GF-D8 (cell line): ENCODE measurements around the gene ZNF185.

ENCODE experiments used
- DNase-seq: peaks from one replicate; lab custom pipeline; 2025; lab: John Stamatoyannopoulos, UW

Gene ZNF185

GRCh38 chrX:152917656-152918579 lies 20.1 kb downstream of the ZNF185 start:
- DNase-seq, result no peak

GRCh38 chrX:152918707-152919106 lies 20.8 kb downstream of the ZNF185 start:
- DNase-seq, result no peak

GRCh38 chrX:152923599-152923998 lies 25.7 kb downstream of the ZNF185 start:
- DNase-seq, result no peak

GRCh38 chrX:152925835-152926234 lies 28.0 kb downstream of the ZNF185 start:
- DNase-seq, result no peak

GRCh38 chrX:152926279-152926678 lies 28.4 kb downstream of the ZNF185 start:
- no peak for DNase-seq

- DNase-seq, result no peak
Measured at GRCh38 chrX:152926923-152927322, 29.1 kb downstream of the ZNF185 start.

- DNase-seq, result no peak
Measured at GRCh38 chrX:152927858-152928760, 30.2 kb downstream of the ZNF185 start.

- DNase-seq, result no peak
Measured at GRCh38 chrX:152928761-152929400, 31.0 kb downstream of the ZNF185 start.

GRCh38 chrX:152929898-152930297 lies 32.0 kb downstream of the ZNF185 start:
- no peak for DNase-seq

GRCh38 chrX:152930516-152930915 lies 32.6 kb downstream of the ZNF185 start:
- no peak for DNase-seq

GRCh38 chrX:152932144-152932543 lies 34.3 kb downstream of the ZNF185 start:
- DNase-seq, result no peak

GRCh38 chrX:152932598-152933175 lies 34.8 kb downstream of the ZNF185 start:
- no peak for DNase-seq

- DNase-seq, result no peak
Measured at GRCh38 chrX:152936306-152936705, 38.4 kb downstream of the ZNF185 start.

- DNase-seq, result no peak
Measured at GRCh38 chrX:152937236-152937635, 39.4 kb downstream of the ZNF185 start.

- peak; percentile 64 for DNase-seq
Measured at GRCh38 chrX:152941328-152942076, 43.6 kb downstream of the ZNF185 start.

GRCh38 chrX:152942077-152942442 lies 44.2 kb downstream of the ZNF185 start:
- DNase-seq, result no peak

GRCh38 chrX:152943826-152944225 lies 46.0 kb downstream of the ZNF185 start:
- DNase-seq, result no peak

GRCh38 chrX:152945021-152945979 lies 47.4 kb downstream of the ZNF185 start:
- no peak for DNase-seq

- DNase-seq, result no peak
Measured at GRCh38 chrX:152946681-152947080, 48.8 kb downstream of the ZNF185 start.
